Measurements from ENCODE around the gene FOXP1.

GRCh38 chr3:71562938-71563337, 20.6 kb downstream of the FOXP1 start:
- TF ChIP-seq CTCF (IDR thresholded peaks at IDR 0.05): no peak
- TF ChIP-seq POLR2A (IDR thresholded peaks at IDR 0.05): no peak

Data from uterus (tissue), 2 donors.